ENCODE results near the gene ZFAND3. TPM values are rescaled to one million over a fixed set of nuclear protein-coding genes. Genes with fewer than 3 reads are reported as not detected.

ZFAND3 gene
- total RNA-seq, 1 donor from 2014 or later = 131 TPM

GRCh38 chr6:37816599-37817375 lies 2.7 kb upstream of the ZFAND3 start:
- Mint-ChIP-seq H3K27ac (ENCODE audit: unreplicated experiment) (peak overlapping the region; percentile 37), H3K4me3 (ENCODE audit: unreplicated experiment) (peak overlapping the region; percentile 96), H3K36me3 (ENCODE audit: low read depth, unreplicated experiment) (no peaks in the 10 kb centered on the region), H3K9me3 (ENCODE audit: unreplicated experiment) (peaks cover 2% of the 10 kb centered on the region), H3K27me3 (ENCODE audit: low read depth, unreplicated experiment) (no peaks in the 10 kb centered on the region), H3K4me1 (ENCODE audit: low read depth, unreplicated experiment) (peaks cover 17% of the 10 kb centered on the region)
- no peak for DNase-seq (ENCODE audit: low read depth)
- Histone ChIP-seq H3K36me3 (ENCODE audit: insufficient read depth, low read length) (no peaks in the 10 kb centered on the region), H3K9me3 (ENCODE audit: insufficient read depth, low read depth, low read length) (no peaks in the 10 kb centered on the region), H3K9ac (ENCODE audit: low read length) (no peak overlapping the region), H4K20me1 (ENCODE audit: insufficient read depth, low read length) (peaks cover 16% of the 10 kb centered on the region), H3K27ac (ENCODE audit: low read depth, low read length) (no peak overlapping the region), H3K4me1 (ENCODE audit: insufficient read depth, low read length) (peaks cover 17% of the 10 kb centered on the region), H3K4me2 (ENCODE audit: low read length) (peak overlapping the region; percentile 17), H3K79me2 (ENCODE audit: insufficient read depth, low read length) (peaks cover 18% of the 10 kb centered on the region), H3K27me3 (ENCODE audit: insufficient read depth, low read length) (no peaks in the 10 kb centered on the region), H3K4me3 (ENCODE audit: insufficient read depth, low read depth, low read length) (no peak overlapping the region), H2AFZ (ENCODE audit: low read depth, low read length) (no peak overlapping the region)
- TF ChIP-seq EZH2 (IDR thresholded peaks at IDR 0.05; ENCODE audit: insufficient read depth, low read length) (no peak), CTCF (IDR thresholded peaks at IDR 0.05; ENCODE audit: insufficient read depth, low read depth, low read length) (no peak)
- FAIRE-seq = no peak

- peaks cover 35% of the 10 kb centered on the region for H3K4me1 Mint-ChIP-seq (ENCODE audit: low read depth, unreplicated experiment)
These were observed 871 bp upstream of the ZFAND3 start for GRCh38 chr6:37818536-37819176.

More at GRCh38 chr6:37818536-37819176, 871 bp upstream of the ZFAND3 start:
- Mint-ChIP-seq H3K27me3 (ENCODE audit: low read depth, unreplicated experiment) (no peaks in the 10 kb centered on the region), H3K27ac (ENCODE audit: unreplicated experiment) (peak overlapping the region; percentile 99), H3K9me3 (ENCODE audit: unreplicated experiment) (no peaks in the 10 kb centered on the region), H3K4me3 (ENCODE audit: unreplicated experiment) (peak overlapping the region; percentile 96), H3K36me3 (ENCODE audit: low read depth, unreplicated experiment) (no peaks in the 10 kb centered on the region)
- FAIRE-seq = no peak
- Histone ChIP-seq H3K79me2 (ENCODE audit: insufficient read depth, low read length) (peaks cover 36% of the 10 kb centered on the region), H3K9ac (ENCODE audit: low read length) (peak overlapping the region; percentile 94), H3K9me3 (ENCODE audit: insufficient read depth, low read depth, low read length) (no peaks in the 10 kb centered on the region), H2AFZ (ENCODE audit: low read depth, low read length) (peak overlapping the region; percentile 65), H3K27me3 (ENCODE audit: insufficient read depth, low read length) (no peaks in the 10 kb centered on the region), H4K20me1 (ENCODE audit: insufficient read depth, low read length) (peaks cover 34% of the 10 kb centered on the region), H3K4me2 (ENCODE audit: low read length) (peak overlapping the region; percentile 92), H3K4me1 (ENCODE audit: insufficient read depth, low read length) (peaks cover 31% of the 10 kb centered on the region), H3K27ac (ENCODE audit: low read depth, low read length) (peak overlapping the region; percentile 98), H3K4me3 (ENCODE audit: insufficient read depth, low read depth, low read length) (peak overlapping the region; percentile 76), H3K36me3 (ENCODE audit: insufficient read depth, low read length) (no peaks in the 10 kb centered on the region)
- peak; percentile 89 for DNase-seq (ENCODE audit: low read depth)
- TF ChIP-seq EZH2 (IDR thresholded peaks at IDR 0.05; ENCODE audit: insufficient read depth, low read length) (no peak), CTCF (IDR thresholded peaks at IDR 0.05; ENCODE audit: insufficient read depth, low read depth, low read length) (no peak)

Data from astrocyte (in vitro differentiated cells and primary cell).